NCI-H2171 treated with DMSO at 0.1 percent for 48 hours (cell line): ENCODE results near the gene GDF15.

Experiments
- DNase-seq: peaks from one replicate; lab custom pipeline; 2025; lab: John Stamatoyannopoulos, UW

GDF15 gene

GRCh38 chr19:18419195-18419698 lies 33.3 kb downstream of the GDF15 start, which contains the start of gene SSBP4:
Gene SSBP4 (plus strand): TSS chr19:18419398. CDS start chr19:18419649, 251 bp downstream.
- DNase-seq: peak; percentile 72

- DNase-seq: peak; percentile 52
These were observed 33.9 kb downstream of the GDF15 start for GRCh38 chr19:18419699-18420460.

GRCh38 chr19:18420930-18421329 lies 35.0 kb downstream of the GDF15 start:
- no peak for DNase-seq

- no peak for DNase-seq
These were observed 35.5 kb downstream of the GDF15 start for GRCh38 chr19:18421371-18421959.

- DNase-seq: no peak
These were observed 36.7 kb downstream of the GDF15 start for GRCh38 chr19:18422530-18423191.

GRCh38 chr19:18423258-18424020 lies 37.5 kb downstream of the GDF15 start:
- no peak for DNase-seq

- no peak for DNase-seq
These were observed 38.3 kb downstream of the GDF15 start for GRCh38 chr19:18424122-18424889.

- no peak for DNase-seq
These were observed 39.0 kb downstream of the GDF15 start for GRCh38 chr19:18424890-18425514.

- DNase-seq: no peak
These were observed 39.8 kb downstream of the GDF15 start for GRCh38 chr19:18425515-18426415.

GRCh38 chr19:18426416-18426767 lies 40.4 kb downstream of the GDF15 start:
- DNase-seq: no peak

- no peak for DNase-seq
These were observed 41.3 kb downstream of the GDF15 start for GRCh38 chr19:18427080-18427742.

- no peak for DNase-seq
These were observed 41.8 kb downstream of the GDF15 start for GRCh38 chr19:18427743-18428113.

- peak; percentile 82 for DNase-seq
These were observed 42.3 kb downstream of the GDF15 start for GRCh38 chr19:18428173-18428786.

GRCh38 chr19:18428787-18429674 lies 43.1 kb downstream of the GDF15 start:
- peak; percentile 84 for DNase-seq

GRCh38 chr19:18429717-18430416 lies 43.9 kb downstream of the GDF15 start:
- DNase-seq: no peak

- DNase-seq: no peak
These were observed 44.6 kb downstream of the GDF15 start for GRCh38 chr19:18430417-18431144.
